H1 (cell line): ENCODE results near the gene RER1. TPM values are rescaled to one million over a fixed set of nuclear protein-coding genes. Genes with fewer than 3 reads are reported as not detected.

Experiments used
- CTCF ChIA-PET: fragments of 300-600 bp; sonication (Branson Sonifier 250); formaldehyde crosslinking; loops from one replicate; lab custom pipeline; 2021; ENCODE audit not compliant: partially characterized antibody; lab: Charles Lee
- POLR2A ChIA-PET: fragments of 300-600 bp; sonication (Branson Sonifier 250); formaldehyde crosslinking; loops from one replicate; lab custom pipeline; 2021; ENCODE audit warnings: inconsistent platforms; ENCODE audit not compliant: partially characterized antibody; lab: Charles Lee
- DNase-seq, 2 experiments: peaks; one replicate each; pipeline versions ENCODE4 v3.0.0 to v3.0.0-alpha.2; 2010 to 2022; ENCODE audit warnings: low spot score in 2 of 2, low read depth in 1 of 2, mixed read lengths in 1 of 2
- FAIRE-seq: peaks from 2 replicates; lab custom pipeline; 2011; peaks lifted over from hg19 to GRCh38; lab: Jason Lieb, UNC
- H2AFZ ChIP-seq: 2 replicates; pipeline ENCODE4 v1.8.1; 2012; ENCODE audit warnings: low read length, inconsistent platforms
- H2AK5ac ChIP-seq: 2 replicates; pipeline ENCODE4 v1.6.1; 2013; ENCODE audit warnings: low read depth, low read length
- H2BK120ac ChIP-seq: replicated peaks from 2 replicates; pipeline ENCODE3; 2013; ENCODE audit warnings: low read depth, low read length, inconsistent platforms
- H2BK12ac ChIP-seq: 2 replicates; pipeline ENCODE4 v1.6.1; 2013; ENCODE audit warnings: low read depth, low read length
- H2BK15ac ChIP-seq: 2 replicates; pipeline ENCODE4 v1.6.1; 2013; ENCODE audit warnings: low read length
- H2BK20ac ChIP-seq: 2 replicates; pipeline ENCODE4 v1.6.1; 2013; ENCODE audit warnings: low read length
- H2BK5ac ChIP-seq: 2 replicates; pipeline ENCODE4 v1.6.1; 2013; ENCODE audit warnings: low read depth, low read length
- H3K14ac ChIP-seq: 2 replicates; pipeline ENCODE4 v1.6.1; 2013; ENCODE audit warnings: inconsistent platforms; ENCODE audit not compliant: insufficient read length
- H3K18ac ChIP-seq: 2 replicates; pipeline ENCODE4 v1.6.1; 2013; ENCODE audit warnings: low read length; ENCODE audit errors: extremely low read depth
- H3K23ac ChIP-seq: 2 replicates; pipeline ENCODE4 v1.6.1; 2013; ENCODE audit warnings: inconsistent platforms; ENCODE audit not compliant: insufficient read length
- H3K23me2 ChIP-seq: 2 replicates; pipeline ENCODE4 v1.6.1; 2013; ENCODE audit warnings: low read depth, low read length
- H3K27ac ChIP-seq: 2 replicates; pipeline ENCODE4 v1.6.1; 2011; ENCODE audit warnings: low read depth, low read length, inconsistent platforms
- H3K27me3 ChIP-seq, 4 experiments: replicated peaks in 1 of 4; 1 replicate in 1 of 4; 2 replicates in 3 of 4; pipeline versions ENCODE4 v1.6.1 to v1.8.1; 2011 to 2013; ENCODE audit warnings: low read length in 3 of 4, mild to moderate bottlenecking in 3 of 4, inconsistent platforms in 2 of 4, mixed read lengths in 2 of 4, moderate library complexity in 1 of 4; ENCODE audit not compliant: control insufficient read depth in 3 of 4, insufficient read depth in 3 of 4; ENCODE audit errors: extremely low read depth in 1 of 4
- H3K36me3 ChIP-seq, 4 experiments: 2 replicates each; pipeline versions ENCODE4 v1.6.1 to v1.8.1; 2011 to 2013; ENCODE audit warnings: mild to moderate bottlenecking in 4 of 4, low read length in 3 of 4, moderate library complexity in 2 of 4, control low read depth in 1 of 4, inconsistent platforms in 1 of 4; ENCODE audit not compliant: insufficient read depth in 4 of 4, control insufficient read depth in 2 of 4
- H3K4ac ChIP-seq: replicated peaks from 2 replicates; pipeline ENCODE3; 2013; ENCODE audit warnings: low read length, low read depth, mixed read lengths, inconsistent platforms; ENCODE audit not compliant: insufficient read length
- H3K4me1 ChIP-seq, 4 experiments: replicated peaks in 1 of 4; 1 replicate in 1 of 4; 2 replicates in 3 of 4; pipeline versions ENCODE4 v1.6.1 to v1.8.1; 2011 to 2013; ENCODE audit warnings: low read length in 3 of 4, inconsistent platforms in 2 of 4, mixed read lengths in 1 of 4; ENCODE audit not compliant: insufficient read depth in 4 of 4, control insufficient read depth in 3 of 4
- H3K4me2 ChIP-seq, 2 experiments: 2 replicates each; pipeline versions ENCODE4 v1.6.1 to v1.8.1; 2011 to 2013; ENCODE audit warnings: low read depth in 2 of 2, low read length in 2 of 2, control low read depth in 1 of 2, inconsistent platforms in 1 of 2, mild to moderate bottlenecking in 1 of 2; ENCODE audit not compliant: insufficient read depth in 1 of 2
- H3K4me3 ChIP-seq, 4 experiments: fragments of 200-600, 300-600 bp in 1 of 4; sonication (generic), shearing (Covaris generic), sonication (Bioruptor Twin) in 1 of 4; 2 replicates each; pipeline versions ENCODE4 v1.5.1 to v1.8.1; 2011 to 2016; ENCODE audit warnings: low read length in 4 of 4, low read depth in 3 of 4, control low read depth in 2 of 4, inconsistent platforms in 2 of 4, mild to moderate bottlenecking in 2 of 4, mixed read lengths in 1 of 4, moderate library complexity in 1 of 4; ENCODE audit not compliant: insufficient read depth in 2 of 4; ENCODE audit errors: extremely low read depth in 1 of 4
- H3K56ac ChIP-seq: replicated peaks from 2 replicates; pipeline ENCODE3; 2013; ENCODE audit warnings: low read depth, mild to moderate bottlenecking, mixed read lengths, low read length, inconsistent platforms; ENCODE audit not compliant: insufficient read length
- H3K79me1 ChIP-seq: 2 replicates; pipeline ENCODE4 v1.6.1; 2013; ENCODE audit warnings: low read depth, low read length, control low read depth
- H3K79me2 ChIP-seq, 2 experiments: 2 replicates each; pipeline versions ENCODE4 v1.6.1 to v1.8.1; 2012 to 2013; ENCODE audit warnings: low read length in 2 of 2, mild to moderate bottlenecking in 2 of 2, inconsistent platforms in 1 of 2; ENCODE audit not compliant: insufficient read depth in 2 of 2, control insufficient read depth in 1 of 2
- H3K9ac ChIP-seq, 4 experiments: replicated peaks in 1 of 4; 1 replicate in 1 of 4; 2 replicates in 3 of 4; pipeline versions ENCODE4 v1.6.1 to v1.8.1; 2011 to 2013; ENCODE audit warnings: low read depth in 3 of 4, low read length in 3 of 4, control low read depth in 2 of 4, mild to moderate bottlenecking in 2 of 4, moderate library complexity in 2 of 4, inconsistent platforms in 1 of 4; ENCODE audit errors: extremely low read depth in 1 of 4
- H3K9me3 ChIP-seq, 2 experiments: 2 replicates each; pipeline versions ENCODE4 v1.6.1 to v1.8.1; 2012 to 2013; ENCODE audit warnings: mild to moderate bottlenecking in 2 of 2, moderate library complexity in 2 of 2, control low read depth in 1 of 2, inconsistent platforms in 1 of 2, low read depth in 1 of 2, low read length in 1 of 2, mixed read lengths in 1 of 2; ENCODE audit not compliant: insufficient read depth in 2 of 2
- H4K20me1 ChIP-seq, 2 experiments: replicated peaks in 1 of 2; 2 replicates each; pipeline versions ENCODE3 to v1.8.1; 2011 to 2013; ENCODE audit warnings: inconsistent platforms in 2 of 2, low read length in 2 of 2, mild to moderate bottlenecking in 1 of 2; ENCODE audit not compliant: insufficient read depth in 2 of 2, control insufficient read depth in 1 of 2
- H4K5ac ChIP-seq: 2 replicates; pipeline ENCODE4 v1.6.1; 2013; ENCODE audit warnings: low read length, low read depth, mixed read lengths, inconsistent platforms; ENCODE audit not compliant: insufficient read length
- H4K8ac ChIP-seq: 2 replicates; pipeline ENCODE4 v1.8.0; 2013; ENCODE audit warnings: mild to moderate bottlenecking, moderate library complexity, low read length, inconsistent platforms; ENCODE audit not compliant: insufficient read depth; ENCODE audit errors: extremely low read depth
- H4K91ac ChIP-seq: replicated peaks from 2 replicates; pipeline ENCODE3; 2013; ENCODE audit warnings: low read length, mixed read lengths, inconsistent platforms; ENCODE audit not compliant: insufficient read length
- CBX8 ChIP-seq: fragments of 300-800, 300-1000 bp; sonication (generic); IDR thresholded peaks from 2 replicates; pipeline ENCODE4 v1.7.1; 2016; ENCODE audit warnings: low read depth, low read length, borderline replicate concordance
- GABPA ChIP-seq: IDR thresholded peaks from 2 replicates; pipeline ENCODE4 v1.6.1; 2011; ENCODE audit warnings: mild to moderate bottlenecking, low read length, moderate library complexity, borderline replicate concordance; ENCODE audit not compliant: insufficient read depth
- GTF2F1 ChIP-seq: IDR thresholded peaks from 2 replicates; pipeline ENCODE4 v1.6.1; 2012; ENCODE audit warnings: low read depth, low read length, improper control_type of control experiment, borderline replicate concordance
- HDAC6 ChIP-seq: IDR thresholded peaks from one replicate; pipeline ENCODE4 v1.7.1; 2012; ENCODE audit warnings: low read depth, mild to moderate bottlenecking, inconsistent platforms, low read length, moderate library complexity
- JUN ChIP-seq: IDR thresholded peaks from 2 replicates; pipeline ENCODE4 v1.6.1; 2011; ENCODE audit warnings: low read depth, mild to moderate bottlenecking, improper control_type of control experiment, low read length
- POU5F1 ChIP-seq: IDR thresholded peaks from 2 replicates; pipeline ENCODE4 v1.6.1; 2011; ENCODE audit warnings: low read depth, mild to moderate bottlenecking, low read length, moderate library complexity
- RBBP5 ChIP-seq: IDR thresholded peaks from 2 replicates; pipeline ENCODE4 v1.7.1; 2012; ENCODE audit warnings: low read depth, mild to moderate bottlenecking, inconsistent platforms, low read length, moderate library complexity, borderline replicate concordance
- SP2 ChIP-seq: IDR thresholded peaks from 2 replicates; pipeline ENCODE4 v1.6.1; 2012; ENCODE audit warnings: mild to moderate bottlenecking, low read length, inconsistent platforms
- SRF ChIP-seq: IDR thresholded peaks from 2 replicates; pipeline ENCODE4 v1.6.1; 2011; ENCODE audit warnings: mild to moderate bottlenecking, low read depth, low read length, moderate library complexity
- TAF1 ChIP-seq: IDR thresholded peaks from 2 replicates; pipeline ENCODE4 v1.6.1; 2011; ENCODE audit warnings: mild to moderate bottlenecking, low read depth, low read length
- ZNF274 ChIP-seq: IDR thresholded peaks from 2 replicates; pipeline ENCODE4 v1.7.0; 2012; ENCODE audit warnings: low read length, borderline replicate concordance; ENCODE audit errors: extremely low read depth
- WGBS, 2 experiments: shearing (Covaris generic) in 1 of 2; methylation state at CpG; one replicate each; pipeline versions ENCODE4 v1.1.6 to v1.1.7; 2013 to 2015; ENCODE audit warnings: low lambda C conversion rate in 2 of 2, mixed read lengths in 2 of 2, inconsistent platforms in 1 of 2, low coverage in 1 of 2, missing lambda C conversion rate in 1 of 2; ENCODE audit not compliant: insufficient replicate concordance in 2 of 2, insufficient coverage in 1 of 2, insufficient read length in 1 of 2; ENCODE audit errors: extremely low coverage in 1 of 2, missing lambda C conversion rate in 1 of 2; 5-methylcytosine and 5-hydroxymethylcytosine counted together
- polyA plus RNA-seq, 7 experiments: library from polyadenylated mRNA; depleted of rRNA in 3 of 7; stranded (reverse) in 5 of 7; unstranded in 2 of 7; fragments of >200 nt in 5 of 7; fragments of 200-250 nt in 2 of 7; gene quantifications; 1 replicate in 5 of 7; 2 replicates in 1 of 7; 4 replicates in 1 of 7; pipeline versions ENCODE4 v1.2.1 to v1.2.3, GENCODE V29; 2011 to 2013; ENCODE audit warnings: missing spikeins in 2 of 7, mixed read lengths in 2 of 7
- total RNA-seq: library from RNA; stranded (reverse); fragmentation: NEBNext Ultra II Directional; extraction: Animal tissue kit (Norgen Biotek cat#: 25700); gene quantifications from 2 replicates; pipeline ENCODE4 v1.2.1, GENCODE V29; 2021

RER1 gene
- total and polyA plus RNA-seq, 2 of the 8 experiments (the other 6 are each of a cell fraction or from before 2014, with no cell fraction given), result 102 to 134 TPM

- peaks cover 6% of the 10 kb centered on the region; the same call in 1 of the 2 replicates for H3K79me1 ChIP-seq
- POLR2A ChIA-PET, result interaction anchor here (0.8 to 4.1 kb wide), 3 partner anchors 8 to 81 kb away, joined by 3 to 29 read pairs (median 4); no protein-coding TSS in a partner anchor
- no peak overlapping the region for H3K9ac ChIP-seq
- no peak overlapping the region for H3K4me3 ChIP-seq
- no peak overlapping the region for H3K23ac ChIP-seq
- no peak overlapping the region for H2BK20ac ChIP-seq
- TF ChIP-seq TAF1 (no peak), RBBP5 (no peak), SRF (no peak), JUN (no peak), GTF2F1 (no peak), ZNF274 (no peak), POU5F1 (no peak), CBX8 (no peak), SP2 (no peak), GABPA (no peak), HDAC6 (no peak)
- TF ChIP-seq, all 59 proteins: peak for 0
- H2BK120ac ChIP-seq, result no peak overlapping the region
- no peak overlapping the region for H3K14ac ChIP-seq
- WGBS, 2 experiments, result 91% methylated on average over 7 of the region's 7 CpGs; no CpG with 5 or more reads in 1 of the 2 experiments
- FAIRE-seq, result no peak
- H3K56ac ChIP-seq, result no peak overlapping the region
- H3K27me3 ChIP-seq, result no peaks in the 10 kb centered on the region
- H3K36me3 ChIP-seq, result peaks cover 6 to 54% (median 32%) of the 10 kb centered on the region in 4 experiments
- H3K4me1 ChIP-seq, result no peaks in the 10 kb centered on the region
- H3K9me3 ChIP-seq, result no peaks in the 10 kb centered on the region
- no peak overlapping the region for H3K27ac ChIP-seq
- no peak overlapping the region for H2AFZ ChIP-seq
- H3K18ac ChIP-seq, result no peak overlapping the region
- H2BK5ac ChIP-seq, result no peak overlapping the region
- H4K8ac ChIP-seq, result no peak overlapping the region
- H4K5ac ChIP-seq, result no peak overlapping the region
- H3K23me2 ChIP-seq, result no peaks in the 10 kb centered on the region
- H3K4ac ChIP-seq, result no peak overlapping the region
- H2BK15ac ChIP-seq, result no peak overlapping the region
- H4K91ac ChIP-seq, result no peak overlapping the region
- peaks cover 4 to 14% of the 10 kb centered on the region in 2 experiments; a peak in 2 of 4 replicates for H3K79me2 ChIP-seq
- H2BK12ac ChIP-seq, result no peak overlapping the region
- DNase-seq, result no peak
- CTCF ChIA-PET, result no interaction called here
- peaks cover 7 to 28% of the 10 kb centered on the region in 2 experiments for H4K20me1 ChIP-seq
- H2AK5ac ChIP-seq, result no peak overlapping the region
- no peak overlapping the region for H3K4me2 ChIP-seq
Observed at GRCh38 chr1:2398871-2399270, 7.2 kb downstream of the RER1 start.
